Activated naive CD4-positive, alpha-beta T cell treated with anti-CD3 and anti-CD28 coated beads, Interleukin-2, amount 50 U/mL, for 72 hours (primary cell): ENCODE data around the gene OPN1LW. TPM values are rescaled to one million over a fixed set of nuclear protein-coding genes. Genes with fewer than 3 reads are reported as not detected.
"Not testable (repeated sequence)": the region's sequence is repeated elsewhere in the genome, so short reads cannot be mapped to it uniquely, and the experiment has no call there.

Experiments used
- ATAC-seq, 2 donors: fragments of 150-1000 bp; cut with Tn5 transposase; 2 replicates each; pipeline ENCODE4 v1.10.0; 2021; ENCODE audit warnings: mild to moderate bottlenecking in 2 of 2, moderate library complexity in 2 of 2
- DNase-seq, 2 donors: peaks; one replicate each; pipeline ENCODE4 v3.0.0; 2021 to 2022; ENCODE audit warnings: low spot score in 2 of 2
- H3K27ac Mint-ChIP-seq, 2 donors: one replicate each; pipeline ENCODE4 v1.8.0; 2022; ENCODE audit warnings: mild to moderate bottlenecking in 2 of 2, mixed read lengths in 2 of 2
- H3K36me3 Mint-ChIP-seq, 2 donors: one replicate each; pipeline ENCODE4 v1.8.0; 2022; ENCODE audit warnings: mixed read lengths in 2 of 2
- H3K9me3 Mint-ChIP-seq, 2 donors: one replicate each; pipeline ENCODE4 v1.8.0; 2022; ENCODE audit warnings: mixed read lengths in 2 of 2
- total RNA-seq, 2 donors: library from RNA; stranded (reverse); gene quantifications; one replicate each; pipeline ENCODE4 v1.2.3, GENCODE V29; 2022

The OPN1LW gene
- total RNA-seq, 2 donors from 2014 or later: not detected

DNA sequence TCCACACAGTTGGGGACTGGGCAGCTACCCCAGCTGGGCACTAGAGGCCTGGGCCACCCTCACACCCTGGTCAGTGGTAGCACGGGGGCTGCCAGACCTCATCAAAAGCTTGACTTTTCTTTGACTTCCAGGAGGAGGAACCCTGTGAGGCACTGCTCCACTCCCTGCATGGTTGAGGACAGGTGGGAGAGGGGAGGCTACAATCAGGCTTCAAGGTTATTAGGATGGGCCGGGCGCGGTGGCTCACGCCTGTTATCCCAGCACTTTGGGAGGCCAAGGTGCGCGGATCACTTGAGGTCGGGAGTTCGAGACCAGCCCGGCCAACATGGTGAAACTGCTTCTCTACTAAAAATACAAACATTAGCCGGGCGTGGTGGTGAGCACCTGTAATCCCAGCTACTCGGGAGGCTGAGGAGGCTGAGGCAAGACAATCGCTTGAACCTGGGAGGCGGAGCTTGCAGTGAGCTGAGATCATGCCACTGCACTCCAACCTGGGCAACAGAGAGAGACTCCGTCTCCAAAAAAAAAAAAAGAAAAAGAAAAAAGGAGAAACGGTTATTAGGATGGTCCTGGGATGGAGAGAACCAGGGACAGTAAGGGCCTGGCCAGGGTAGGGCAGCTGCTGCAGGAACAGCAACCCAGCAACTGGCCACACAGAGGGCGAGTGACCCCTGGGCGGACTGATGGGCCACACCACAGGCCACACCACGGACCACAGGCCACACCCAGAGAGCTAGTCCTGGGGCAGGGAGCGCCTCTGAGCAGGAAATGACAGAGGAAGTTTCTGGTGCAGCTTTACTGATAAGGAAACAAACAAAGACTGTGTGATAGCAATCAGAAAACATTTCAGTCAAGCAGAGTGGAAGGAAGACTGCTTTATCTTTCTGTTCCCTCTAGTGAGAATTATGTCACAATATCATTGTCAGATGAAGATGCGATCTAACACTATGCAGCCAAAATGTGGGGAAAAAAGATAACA lies 20.5 kb upstream of the OPN1LW start:
- no peak for DNase-seq
- ATAC-seq: peak in 1 of 2 donors; percentile 76
- no peaks in the 10 kb centered on the region for H3K9me3 Mint-ChIP-seq
- peak overlapping the region in 1 of 2 donors; percentile 14 for H3K27ac Mint-ChIP-seq
- no peaks in the 10 kb centered on the region for H3K36me3 Mint-ChIP-seq

DNA sequence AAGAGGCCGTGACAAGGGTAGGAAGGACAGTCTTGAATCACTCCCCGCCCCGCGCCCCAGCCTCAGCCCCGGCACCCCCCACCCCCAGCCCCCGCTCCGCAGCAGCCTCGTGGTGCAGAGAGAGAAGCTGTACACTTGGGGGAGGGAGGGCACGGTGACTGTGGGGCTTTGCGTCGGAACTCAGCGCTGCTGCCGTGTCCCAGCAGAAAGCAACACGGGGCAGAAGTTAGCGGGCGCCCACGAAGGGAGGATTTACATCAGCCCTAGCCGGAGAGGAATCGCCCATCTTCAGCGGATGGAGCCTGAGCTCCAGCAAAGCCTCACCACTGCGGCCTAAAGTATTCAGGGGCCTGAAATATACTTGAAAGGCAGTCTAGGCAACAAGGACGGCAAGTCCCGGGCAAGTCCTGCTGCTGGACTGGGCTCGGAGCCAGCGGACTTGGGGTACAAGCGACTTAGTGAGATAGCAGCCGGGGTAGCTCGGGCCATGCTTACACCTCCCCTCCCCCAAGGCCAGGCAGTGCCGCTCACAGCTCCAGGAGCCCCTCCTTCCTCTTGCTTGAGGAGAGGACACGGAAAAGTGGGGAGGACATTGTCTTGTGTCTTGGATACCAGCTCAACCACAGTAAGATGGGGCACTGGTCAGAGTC lies 18.5 kb upstream of the OPN1LW start:
- no peak for DNase-seq
- Mint-ChIP-seq H3K9me3 (no peaks in the 10 kb centered on the region), H3K27ac (no peak overlapping the region), H3K36me3 (no peaks in the 10 kb centered on the region)
- no peak for ATAC-seq

DNA sequence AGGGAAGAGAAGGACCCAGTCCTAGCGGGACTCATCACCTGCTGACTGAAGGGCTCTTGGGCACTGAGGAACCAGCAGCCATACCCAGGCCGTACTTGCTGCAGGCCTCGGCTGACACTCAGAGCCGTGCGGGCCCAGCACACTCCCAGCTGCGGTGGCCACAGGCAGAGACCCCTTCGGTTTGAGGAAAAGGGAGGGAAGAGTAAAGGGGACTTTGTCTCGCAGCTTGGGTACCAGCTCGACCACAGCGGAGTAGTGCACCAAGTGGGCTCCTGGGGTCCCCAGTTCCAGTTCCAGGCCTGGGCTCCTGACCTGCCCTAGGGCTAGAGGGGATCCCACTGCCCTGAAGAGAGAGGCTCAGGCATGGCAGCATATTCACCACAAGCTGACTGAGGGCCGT lies 17.9 kb upstream of the OPN1LW start:
- no peak for ATAC-seq
- H3K36me3 Mint-ChIP-seq: no peaks in the 10 kb centered on the region
- H3K9me3 Mint-ChIP-seq: no peaks in the 10 kb centered on the region
- DNase-seq: no peak
- H3K27ac Mint-ChIP-seq: no peak overlapping the region

DNA sequence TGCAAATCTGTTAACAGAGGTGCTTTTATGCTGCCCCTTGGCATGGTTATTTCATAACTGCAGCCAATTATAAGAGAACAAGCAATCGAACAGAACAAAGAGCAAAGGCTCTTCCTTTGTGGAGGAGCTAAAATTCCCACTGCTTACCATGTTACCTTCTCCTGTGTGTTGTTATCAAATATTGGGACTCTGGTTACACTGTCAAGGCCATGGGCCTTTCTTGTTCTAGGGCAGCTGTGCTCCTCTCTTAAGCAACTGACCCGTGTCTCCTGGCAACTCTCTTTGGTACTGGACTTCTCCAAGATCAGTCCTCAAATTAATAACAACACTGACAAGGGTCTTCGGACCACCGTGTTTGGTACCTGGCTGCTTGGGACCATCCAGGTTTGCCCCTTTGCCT lies 12.1 kb upstream of the OPN1LW start:
- H3K27ac Mint-ChIP-seq: no peak overlapping the region
- no peak for DNase-seq
- no peaks in the 10 kb centered on the region for H3K9me3 Mint-ChIP-seq
- no peak for ATAC-seq
- no peaks in the 10 kb centered on the region for H3K36me3 Mint-ChIP-seq

DNA sequence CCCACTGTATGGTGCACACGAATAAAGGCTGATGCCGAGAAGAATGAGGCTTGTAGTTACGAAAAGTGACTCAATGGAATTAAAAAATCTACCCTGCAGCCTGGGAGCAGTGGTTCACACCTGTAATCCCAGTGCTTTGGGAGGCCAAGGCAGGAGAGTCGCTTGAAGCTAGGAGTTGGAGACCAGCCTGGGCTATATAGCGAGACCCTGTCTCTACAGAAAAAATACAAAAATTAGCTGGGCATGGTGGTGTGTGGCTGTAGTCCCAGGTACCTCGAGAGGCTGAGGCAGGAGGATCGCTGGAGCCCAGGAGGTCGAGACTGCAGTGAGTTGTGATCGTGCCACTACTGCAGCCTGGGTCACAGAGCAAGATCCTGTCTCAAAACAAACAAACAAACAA lies 11.7 kb upstream of the OPN1LW start:
- Mint-ChIP-seq H3K27ac (no peak overlapping the region), H3K36me3 (no peaks in the 10 kb centered on the region), H3K9me3 (no peaks in the 10 kb centered on the region)
- ATAC-seq (no peak), DNase-seq (no peak)

DNA sequence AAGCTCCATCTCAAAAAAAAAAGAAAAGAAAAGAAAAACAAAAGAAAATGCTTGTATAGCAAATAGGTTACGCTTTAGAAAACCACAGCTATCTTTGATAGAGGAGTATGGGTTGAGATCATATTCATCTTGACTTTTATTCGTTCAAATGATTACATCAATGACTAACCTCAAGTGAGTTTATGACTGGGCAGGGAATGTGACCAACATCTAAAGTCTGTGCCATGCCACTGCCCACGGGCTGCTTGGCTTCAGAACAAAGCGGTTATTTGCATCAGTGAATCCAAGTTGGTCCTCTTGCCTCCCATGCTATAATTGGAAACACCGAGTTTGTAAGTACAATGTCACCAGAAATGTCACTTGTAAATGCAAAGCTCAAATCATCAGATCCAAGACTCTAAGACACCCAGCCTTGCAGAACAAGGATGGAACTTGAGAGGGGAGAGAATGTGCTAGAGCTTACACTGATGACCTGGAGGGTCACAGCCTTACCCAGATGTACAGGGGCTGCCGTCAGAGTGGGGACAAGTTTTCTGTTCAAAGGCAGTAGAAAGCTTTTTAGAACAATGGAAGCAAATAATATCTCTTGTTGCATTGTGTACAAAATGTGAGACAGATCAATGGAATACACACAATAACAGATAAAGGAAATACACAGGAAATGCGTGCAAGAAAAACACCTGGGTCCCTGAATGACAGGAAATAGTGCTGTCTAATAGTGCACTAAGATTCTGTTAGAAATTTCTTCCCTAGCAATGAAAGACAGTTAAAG lies 8.4 kb upstream of the OPN1LW start:
- Mint-ChIP-seq H3K36me3 (no peaks in the 10 kb centered on the region), H3K27ac (no peak overlapping the region), H3K9me3 (no peaks in the 10 kb centered on the region)
- DNase-seq: peak in 1 of 2 donors; percentile 11
- peak; percentile 79 to 81 for ATAC-seq

DNA sequence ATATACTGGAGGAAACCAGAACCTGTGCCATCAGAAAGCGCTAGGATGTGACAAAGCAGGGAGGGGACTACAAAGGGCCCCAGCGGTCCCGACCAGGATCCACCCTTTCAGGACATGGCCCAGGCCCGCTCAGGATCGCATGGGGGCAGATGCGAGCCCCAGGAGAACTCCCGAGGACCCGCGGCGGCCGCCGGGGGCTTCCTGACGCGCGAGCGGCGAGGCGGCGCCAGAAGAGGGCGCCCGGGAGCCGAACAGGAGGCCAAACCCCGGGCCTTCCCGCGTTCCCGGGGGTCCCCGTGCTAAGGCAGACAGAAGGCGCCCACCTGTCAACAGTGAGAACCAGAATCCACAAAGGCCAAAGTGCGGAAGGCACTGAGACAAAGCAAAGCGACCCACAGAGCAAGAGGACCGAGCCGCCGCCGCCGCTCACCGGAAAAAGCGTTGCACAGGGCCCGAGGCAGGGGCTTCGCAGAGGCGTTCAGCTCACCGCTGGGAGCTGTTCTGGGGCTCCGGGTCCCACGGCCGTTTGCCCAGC lies 7.3 kb upstream of the OPN1LW start:
- no peaks in the 10 kb centered on the region for H3K9me3 Mint-ChIP-seq
- no peaks in the 10 kb centered on the region for H3K36me3 Mint-ChIP-seq
- H3K27ac Mint-ChIP-seq: peak overlapping the region; percentile 81 to 98
- peak; percentile 65 to 78 for DNase-seq
- peak; percentile 81 to 86 for ATAC-seq

DNA sequence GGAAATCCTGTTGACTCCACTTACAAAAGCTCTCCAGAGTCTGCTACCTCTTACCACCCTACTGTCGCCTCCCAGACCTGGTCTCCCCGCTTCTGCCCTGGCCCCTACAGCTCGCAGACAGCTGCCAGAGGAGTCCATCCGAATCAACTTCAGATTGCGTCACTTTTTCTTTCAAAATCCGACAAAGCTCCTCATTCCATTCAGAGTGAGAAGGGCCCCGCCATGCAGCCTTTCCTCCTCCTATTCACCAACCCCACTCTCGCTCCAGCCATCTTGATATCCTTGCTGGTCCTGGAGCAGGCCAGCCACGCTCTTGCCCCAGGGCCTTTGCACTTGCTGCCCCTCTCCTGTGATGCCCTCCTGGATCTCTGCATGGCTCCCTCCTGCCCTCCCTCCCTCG lies 5.2 kb upstream of the OPN1LW start:
- DNase-seq (no peak), ATAC-seq (no peak)
- H3K27ac Mint-ChIP-seq: peak overlapping the region in 1 of 2 donors; percentile 69

DNA sequence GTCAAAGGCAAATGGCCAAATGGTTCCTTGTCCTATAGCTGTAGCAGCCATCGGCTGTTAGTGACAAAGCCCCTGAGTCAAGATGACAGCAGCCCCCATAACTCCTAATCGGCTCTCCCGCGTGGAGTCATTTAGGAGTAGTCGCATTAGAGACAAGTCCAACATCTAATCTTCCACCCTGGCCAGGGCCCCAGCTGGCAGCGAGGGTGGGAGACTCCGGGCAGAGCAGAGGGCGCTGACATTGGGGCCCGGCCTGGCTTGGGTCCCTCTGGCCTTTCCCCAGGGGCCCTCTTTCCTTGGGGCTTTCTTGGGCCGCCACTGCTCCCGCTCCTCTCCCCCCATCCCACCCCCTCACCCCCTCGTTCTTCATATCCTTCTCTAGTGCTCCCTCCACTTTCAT lies 3.8 kb upstream of the OPN1LW start:
- no peaks in the 10 kb centered on the region for H3K36me3 Mint-ChIP-seq
- DNase-seq: no peak
- no peak overlapping the region for H3K27ac Mint-ChIP-seq
- H3K9me3 Mint-ChIP-seq: no peaks in the 10 kb centered on the region
- ATAC-seq: no peak

More for the DNA sequence above, 5.2 kb upstream of the OPN1LW start:
- no peaks in the 10 kb centered on the region for H3K36me3 Mint-ChIP-seq
- H3K9me3 Mint-ChIP-seq: no peaks in the 10 kb centered on the region

DNA sequence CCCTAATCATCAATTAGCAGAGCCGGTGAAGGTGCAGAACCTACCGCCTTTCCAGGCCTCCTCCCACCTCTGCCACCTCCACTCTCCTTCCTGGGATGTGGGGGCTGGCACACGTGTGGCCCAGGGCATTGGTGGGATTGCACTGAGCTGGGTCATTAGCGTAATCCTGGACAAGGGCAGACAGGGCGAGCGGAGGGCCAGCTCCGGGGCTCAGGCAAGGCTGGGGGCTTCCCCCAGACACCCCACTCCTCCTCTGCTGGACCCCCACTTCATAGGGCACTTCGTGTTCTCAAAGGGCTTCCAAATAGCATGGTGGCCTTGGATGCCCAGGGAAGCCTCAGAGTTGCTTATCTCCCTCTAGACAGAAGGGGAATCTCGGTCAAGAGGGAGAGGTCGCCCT lies 3.3 kb upstream of the OPN1LW start:
- no peak for DNase-seq
- Mint-ChIP-seq H3K36me3 (no peaks in the 10 kb centered on the region), H3K9me3 (no peaks in the 10 kb centered on the region), H3K27ac (no peak overlapping the region)
- ATAC-seq: no peak

DNA sequence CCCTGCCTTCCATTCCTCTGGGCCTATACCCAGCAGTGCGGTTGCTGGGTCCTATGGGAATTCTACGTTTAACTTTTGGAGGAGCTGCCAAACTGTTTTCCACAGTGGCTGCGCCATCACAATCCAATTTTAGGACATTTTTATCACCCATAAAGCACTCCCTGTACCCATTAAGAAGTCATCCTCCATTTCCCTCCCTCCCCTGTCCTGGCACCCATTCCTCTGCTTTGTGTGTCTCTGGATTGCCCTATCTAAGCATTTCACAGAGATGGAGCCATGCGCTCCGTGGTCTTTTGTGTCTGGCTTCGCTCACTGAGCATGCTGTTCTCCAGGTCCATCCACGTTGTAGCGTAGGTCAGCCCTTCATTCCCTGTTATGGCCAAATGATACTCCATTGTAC lies 1.7 kb upstream of the OPN1LW start:
- Mint-ChIP-seq H3K27ac (no peak overlapping the region), H3K36me3 (no peaks in the 10 kb centered on the region), H3K9me3 (no peaks in the 10 kb centered on the region)
- DNase-seq (no peak), ATAC-seq (no peak)

DNA sequence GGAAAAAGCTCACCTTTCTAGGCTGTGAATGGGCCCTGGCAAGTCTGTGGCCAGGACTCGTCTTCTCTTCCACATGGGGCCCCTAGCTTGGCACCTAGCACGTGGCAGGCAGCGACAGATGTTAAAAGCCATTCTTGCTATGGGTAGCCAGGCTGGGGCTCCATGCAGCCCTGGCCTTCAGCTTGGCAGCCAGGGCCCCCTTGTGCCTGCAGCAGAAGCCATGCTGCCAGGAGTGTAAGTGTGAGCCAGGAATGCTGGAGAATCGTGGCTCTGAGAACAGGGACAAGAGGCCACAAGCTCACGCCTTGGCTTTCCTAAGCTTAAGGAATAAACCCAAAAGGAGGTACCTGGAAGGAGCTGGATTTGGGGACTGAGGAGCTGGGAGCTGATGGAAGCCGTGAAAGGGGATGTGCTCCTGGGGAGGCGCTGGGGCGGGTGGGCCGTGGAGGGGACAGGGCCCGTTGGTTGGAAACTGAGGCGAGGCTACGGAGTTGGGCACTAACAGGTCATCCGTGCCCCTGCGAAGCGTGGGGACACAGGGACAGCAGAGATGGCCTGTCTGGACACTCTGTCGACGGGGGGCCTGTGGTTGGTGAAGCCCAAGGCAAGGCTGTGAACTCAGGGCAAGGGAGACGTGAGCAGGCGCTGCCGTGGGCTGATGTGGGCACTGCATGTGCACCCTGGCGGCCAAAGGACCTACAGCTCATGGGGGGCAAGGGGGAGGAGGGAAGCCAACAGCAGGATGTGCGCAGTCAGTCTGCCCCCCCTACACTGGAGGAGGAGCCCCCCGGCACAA lies 895 bp upstream of the OPN1LW start:
- ATAC-seq (no peak), DNase-seq (no peak)
- no peaks in the 10 kb centered on the region for H3K9me3 Mint-ChIP-seq
- no peaks in the 10 kb centered on the region for H3K36me3 Mint-ChIP-seq
- no peak overlapping the region for H3K27ac Mint-ChIP-seq

DNA sequence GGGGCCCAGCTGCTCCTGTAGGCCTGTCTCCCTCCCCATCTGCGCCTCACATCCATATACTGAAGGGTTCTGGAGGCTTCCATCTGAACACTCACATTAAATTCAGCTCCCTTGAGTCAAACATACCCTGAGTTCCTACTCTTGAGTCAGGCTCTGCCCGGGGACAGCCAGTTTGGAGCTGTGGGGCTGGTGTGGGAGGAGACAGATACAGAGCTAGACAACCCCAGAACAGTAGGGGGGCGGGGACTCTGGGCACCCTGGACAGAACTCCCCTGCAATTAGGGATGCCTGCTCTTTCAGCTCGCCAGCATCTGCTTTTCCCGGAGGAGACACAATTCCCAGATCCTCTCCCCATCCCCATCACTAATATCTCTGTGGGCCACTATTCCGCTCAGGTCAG lies 7.0 kb downstream of the OPN1LW start:
- ATAC-seq, H3K27ac Mint-ChIP-seq, H3K9me3 Mint-ChIP-seq, H3K36me3 Mint-ChIP-seq, DNase-seq: not testable (repeated sequence)

DNA sequence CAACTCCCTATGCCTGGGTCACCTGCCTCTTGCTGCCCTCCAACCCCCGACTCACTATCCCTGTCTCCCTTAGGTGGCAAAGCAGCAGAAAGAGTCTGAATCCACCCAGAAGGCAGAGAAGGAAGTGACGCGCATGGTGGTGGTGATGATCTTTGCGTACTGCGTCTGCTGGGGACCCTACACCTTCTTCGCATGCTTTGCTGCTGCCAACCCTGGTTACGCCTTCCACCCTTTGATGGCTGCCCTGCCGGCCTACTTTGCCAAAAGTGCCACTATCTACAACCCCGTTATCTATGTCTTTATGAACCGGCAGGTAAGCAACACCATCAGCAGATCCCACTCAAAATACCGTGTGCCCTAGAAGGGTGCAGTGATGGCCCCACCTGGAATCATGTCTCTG lies 12.2 kb downstream of the OPN1LW start:
- not testable (repeated sequence) for H3K9me3 Mint-ChIP-seq, ATAC-seq, H3K36me3 Mint-ChIP-seq, DNase-seq, H3K27ac Mint-ChIP-seq

DNA sequence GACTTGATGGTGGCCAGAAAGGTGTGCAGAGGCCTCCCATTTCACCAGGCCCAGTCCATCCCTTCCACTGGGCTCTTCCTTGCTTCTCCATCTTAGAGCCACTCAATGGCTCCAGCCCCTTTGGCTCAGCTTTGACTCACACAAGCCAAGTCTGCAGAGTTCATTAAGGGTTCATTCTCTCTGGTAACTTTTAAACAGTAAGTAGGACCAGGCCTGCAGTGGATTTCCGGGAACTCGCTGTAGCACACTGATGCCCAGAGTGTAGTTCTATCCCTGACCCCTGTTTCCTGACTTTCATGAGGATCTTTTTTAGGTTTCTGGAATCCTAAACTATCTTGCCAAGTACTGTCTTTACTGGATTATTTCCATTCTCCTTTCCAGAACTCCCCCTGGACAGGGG lies 13.2 kb downstream of the OPN1LW start:
- not testable (repeated sequence) for H3K9me3 Mint-ChIP-seq, H3K36me3 Mint-ChIP-seq, H3K27ac Mint-ChIP-seq, ATAC-seq, DNase-seq

DNA sequence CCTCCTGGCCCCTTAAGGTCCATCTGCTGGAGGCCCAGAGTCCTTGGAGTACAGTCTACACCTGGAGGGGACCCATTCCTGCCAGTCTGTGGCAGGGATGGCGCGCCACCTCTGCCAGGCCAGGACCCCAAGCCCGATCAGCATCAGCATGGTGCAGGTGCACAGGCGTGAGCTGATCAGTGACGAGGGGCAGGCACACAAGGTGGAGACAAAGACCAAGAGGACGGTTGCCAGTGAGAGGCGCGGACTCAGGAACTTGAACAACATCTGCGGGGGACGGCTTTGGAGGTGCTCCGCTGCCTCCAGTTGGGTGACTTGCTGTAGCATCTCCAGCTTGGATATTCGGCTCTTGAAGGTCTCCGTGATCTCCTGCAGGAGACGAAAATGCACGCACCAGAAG lies 15.3 kb downstream of the OPN1LW start:
- not testable (repeated sequence) for ATAC-seq, DNase-seq, H3K36me3 Mint-ChIP-seq, H3K27ac Mint-ChIP-seq, H3K9me3 Mint-ChIP-seq
